SW 1271 (cell line): ENCODE measurements around the gene CCP110.
"Not testable (repeated sequence)": the region's sequence is repeated elsewhere in the genome, so short reads cannot be mapped to it uniquely, and the experiment has no call there.

Experiments used
- DNase-seq, 2 experiments: peaks; one replicate each; lab custom pipeline; 2025; lab: John Stamatoyannopoulos, UW

The CCP110 gene

DNA sequence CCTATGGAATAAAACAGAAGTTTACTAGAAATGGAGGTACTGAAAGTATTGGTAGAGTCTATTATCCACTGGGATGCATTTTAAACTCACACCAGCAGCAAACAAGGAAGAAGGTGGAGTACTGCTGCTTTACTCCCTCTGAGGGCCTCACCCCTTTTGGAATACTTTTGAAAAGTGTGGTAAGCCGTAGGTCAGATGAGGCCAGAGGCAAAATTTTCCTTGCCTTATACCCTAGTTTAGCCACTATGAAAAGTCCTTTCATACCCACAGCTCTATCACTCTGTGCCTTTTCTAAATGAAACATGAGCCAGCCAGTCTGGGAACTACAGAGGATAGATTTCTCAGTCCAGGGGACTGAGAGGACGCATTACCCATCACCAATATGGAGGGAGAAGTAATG, 15.9 kb upstream of the CCP110 start:
- no peak for DNase-seq

DNA sequence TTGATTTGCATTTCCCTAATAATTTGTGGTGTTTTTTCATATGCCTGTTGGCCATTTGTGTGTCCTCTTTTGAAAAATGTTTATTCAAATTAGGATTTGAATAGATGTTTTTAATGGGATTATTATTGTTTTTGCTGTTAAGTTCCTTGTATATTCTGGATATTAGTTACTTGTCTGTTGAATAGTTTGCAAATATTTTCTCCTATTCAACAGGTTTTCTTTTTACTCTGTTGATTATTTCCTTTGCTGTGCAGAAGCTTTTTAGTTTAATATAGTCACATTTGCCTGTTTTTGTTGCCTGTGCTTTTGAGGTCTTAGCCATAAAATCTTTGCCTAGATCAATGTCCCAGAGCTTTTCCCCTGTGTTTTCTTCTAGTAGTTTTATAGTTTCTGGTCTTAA, 11.4 kb upstream of the CCP110 start:
- no peak for DNase-seq

DNA sequence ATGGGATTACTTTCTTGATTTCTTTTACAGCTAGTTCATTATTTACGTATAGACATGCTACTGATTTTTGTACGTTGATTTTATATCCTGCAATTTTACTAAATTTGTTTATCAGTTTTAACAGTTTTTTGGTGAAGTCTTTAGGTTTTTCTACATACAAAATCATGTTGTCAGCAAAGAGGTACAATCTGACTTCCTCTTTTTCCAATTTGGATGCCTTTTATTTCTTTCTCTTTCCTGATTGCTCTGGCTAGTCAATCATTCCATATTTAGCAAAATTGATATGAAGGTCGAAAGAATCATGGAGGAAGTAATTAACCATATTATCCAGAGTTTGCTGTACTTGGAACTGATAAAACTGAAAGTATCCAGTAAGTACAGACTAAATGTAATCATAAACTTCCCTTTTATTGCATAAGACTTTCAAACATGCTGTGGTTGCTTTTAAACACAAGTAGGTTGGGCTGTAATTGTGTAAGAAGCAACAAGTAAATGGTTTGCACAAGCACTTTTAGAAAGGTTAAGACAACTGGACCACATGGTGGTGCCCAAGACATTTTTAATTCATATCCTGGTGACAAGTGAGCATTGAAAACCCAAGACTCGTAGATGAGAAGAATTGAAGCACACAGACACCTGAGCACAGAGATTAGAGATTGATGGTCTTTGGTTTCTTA, 10.2 kb upstream of the CCP110 start:
- DNase-seq, result no peak

DNA sequence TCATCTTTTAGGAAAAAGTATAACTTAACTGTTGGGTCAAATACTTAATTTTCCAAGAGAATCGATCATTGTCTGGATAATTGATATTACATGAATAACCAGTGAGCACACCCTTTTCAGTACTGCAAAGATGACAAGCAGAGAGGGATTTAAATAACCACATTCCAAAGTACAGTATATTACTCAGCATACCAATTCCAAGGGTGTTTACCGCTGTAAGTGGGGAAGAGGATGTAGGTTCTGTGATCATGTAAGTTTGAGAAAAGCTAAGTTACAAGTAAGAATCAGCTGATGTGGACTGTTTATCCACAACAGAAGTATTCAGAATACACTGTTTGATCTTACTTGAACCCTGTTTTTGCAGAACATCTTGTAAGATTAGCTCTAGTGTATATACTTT, 8.0 kb upstream of the CCP110 start:
- no peak for DNase-seq

DNA sequence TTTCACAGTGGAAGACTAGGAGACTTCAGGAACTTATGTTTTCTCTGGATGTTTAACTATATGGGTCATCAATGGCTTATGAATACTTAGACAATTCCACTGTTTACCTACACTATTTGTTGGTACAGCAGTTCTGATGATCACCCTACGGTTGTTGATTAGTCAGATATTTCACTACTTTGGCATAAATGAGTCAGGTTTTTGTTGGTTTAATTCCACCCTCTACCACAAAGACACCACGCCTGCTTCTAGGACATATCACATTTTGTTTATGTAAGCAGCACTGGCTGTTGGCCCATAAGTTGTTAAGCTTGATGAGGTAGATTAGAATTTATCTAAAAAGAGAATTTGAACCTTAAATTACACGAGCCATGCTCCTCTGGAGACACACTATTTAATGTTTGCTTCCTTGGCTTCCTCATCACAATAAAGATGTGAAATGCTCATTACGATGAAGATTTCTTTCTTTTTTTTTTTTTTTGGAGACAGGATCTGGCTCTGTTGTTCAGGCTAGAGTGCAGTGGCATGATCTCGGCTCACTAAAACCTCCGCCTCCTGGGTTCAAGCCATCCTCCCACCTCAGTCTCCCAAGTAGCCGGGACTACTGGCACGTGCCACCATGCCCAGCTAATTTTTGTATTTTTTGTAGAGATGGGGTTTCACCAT, 6.2 kb upstream of the CCP110 start:
- no peak for DNase-seq

DNA sequence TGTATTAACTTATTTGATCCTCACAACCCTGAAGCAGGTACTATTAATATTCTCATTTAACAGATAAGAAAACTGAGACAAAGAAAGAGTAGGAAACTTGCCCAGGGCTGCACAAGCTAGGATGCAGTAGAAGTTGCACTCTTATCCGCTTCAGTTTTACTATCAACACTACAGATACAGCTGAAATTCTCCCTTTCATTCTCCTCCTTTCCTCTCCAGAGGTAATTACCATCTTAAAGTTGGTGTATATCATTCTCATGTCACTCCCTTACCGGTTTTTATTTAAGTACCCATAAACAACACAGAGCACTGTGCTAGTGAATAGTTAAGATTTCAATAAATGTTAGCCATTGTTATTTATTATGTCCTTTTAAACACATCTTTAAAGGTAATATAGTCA, 5.4 kb upstream of the CCP110 start:
- DNase-seq, result no peak

DNA sequence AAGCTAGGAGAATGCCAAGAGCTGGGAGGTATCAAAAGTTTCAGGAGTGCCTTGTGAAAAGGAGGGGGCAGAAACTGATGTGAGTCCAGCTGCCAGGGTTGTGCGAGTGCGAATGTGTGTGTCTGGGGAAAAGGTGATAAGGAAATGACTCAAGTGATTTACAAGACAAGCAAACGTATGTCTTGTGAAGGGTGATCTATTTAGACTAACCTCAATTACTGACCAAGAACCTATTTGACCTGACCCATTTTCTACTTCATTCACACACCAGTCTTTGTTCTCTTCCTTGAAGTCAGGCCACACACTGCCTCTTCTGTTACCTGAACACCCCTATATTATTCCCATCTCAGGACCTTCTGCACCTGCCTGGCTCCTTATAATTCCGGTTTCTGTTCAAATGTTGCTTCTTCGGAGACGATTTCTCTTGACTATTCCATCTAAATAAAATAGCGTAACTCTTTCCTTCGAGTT, 2.8 kb upstream of the CCP110 start:
- DNase-seq, result peak in 1 of 2 experiments; percentile 11

DNA sequence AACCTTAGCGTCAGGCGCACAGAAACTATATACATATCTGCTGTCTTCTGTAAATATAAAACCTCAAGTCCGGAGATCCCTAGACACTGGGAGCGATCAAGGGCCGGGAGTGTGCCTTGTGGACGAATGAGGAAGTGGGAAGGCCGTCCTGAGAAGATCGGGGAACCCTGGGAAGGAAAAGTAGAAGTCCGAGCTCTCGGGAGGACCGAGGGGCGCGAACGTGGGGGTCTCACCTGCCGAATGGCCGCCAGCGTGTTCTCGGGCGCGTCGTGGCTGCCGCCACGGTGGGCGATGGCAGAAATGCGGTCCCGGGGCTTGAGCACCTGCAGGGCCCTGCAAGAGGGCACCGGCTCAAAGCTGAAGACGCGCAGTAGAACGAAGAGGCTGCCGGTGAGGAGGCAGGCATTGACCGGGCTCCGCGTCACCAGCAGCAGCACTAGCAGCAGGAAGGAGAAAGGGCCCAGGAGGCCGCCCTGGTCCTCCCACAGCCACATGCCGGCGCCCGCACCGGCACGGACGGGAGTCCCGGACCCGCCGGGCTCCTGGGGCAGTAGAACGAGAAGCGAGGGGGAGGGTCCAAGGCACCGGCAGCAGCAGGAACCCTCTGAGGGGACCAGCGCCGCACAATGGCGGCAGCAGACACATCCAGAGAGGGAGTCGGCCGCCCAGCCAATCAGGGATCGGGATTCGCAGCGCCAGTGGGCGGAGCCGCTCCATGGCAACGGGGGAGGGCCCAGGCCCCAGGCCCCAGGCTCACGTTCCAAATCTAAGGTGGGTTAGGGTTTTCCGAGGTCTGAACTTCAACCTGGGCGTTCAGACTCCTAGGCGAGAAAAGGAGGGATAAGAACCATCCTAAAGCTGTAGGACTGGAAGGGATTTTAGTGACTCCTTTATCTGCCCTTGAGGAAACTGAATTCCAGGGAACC, 2.0 kb upstream of the CCP110 start, which contains the start of gene GDE1:
GDE1 (minus strand) TSS at position 628 of the 926 bp plus-strand sequence; CDS start at position 494, 134 bp downstream.
- peak; percentile 52 to 77 for DNase-seq

DNA sequence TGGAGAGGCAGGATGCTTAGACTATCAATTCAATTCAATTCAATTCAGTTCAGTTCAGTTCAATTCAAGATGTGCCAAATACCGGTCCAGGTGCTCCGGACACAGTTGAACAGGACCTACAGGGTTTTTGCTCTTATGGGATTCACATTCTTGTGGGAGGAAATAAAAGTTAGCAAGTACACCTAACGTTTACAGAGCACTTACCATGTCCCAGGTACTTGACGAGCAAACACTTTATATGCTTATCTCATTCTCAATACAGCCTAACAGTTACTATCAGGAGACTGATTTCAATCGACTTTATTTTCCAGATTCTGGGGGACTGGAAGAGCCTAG, 1.4 kb upstream of the CCP110 start:
- no peak for DNase-seq

DNA sequence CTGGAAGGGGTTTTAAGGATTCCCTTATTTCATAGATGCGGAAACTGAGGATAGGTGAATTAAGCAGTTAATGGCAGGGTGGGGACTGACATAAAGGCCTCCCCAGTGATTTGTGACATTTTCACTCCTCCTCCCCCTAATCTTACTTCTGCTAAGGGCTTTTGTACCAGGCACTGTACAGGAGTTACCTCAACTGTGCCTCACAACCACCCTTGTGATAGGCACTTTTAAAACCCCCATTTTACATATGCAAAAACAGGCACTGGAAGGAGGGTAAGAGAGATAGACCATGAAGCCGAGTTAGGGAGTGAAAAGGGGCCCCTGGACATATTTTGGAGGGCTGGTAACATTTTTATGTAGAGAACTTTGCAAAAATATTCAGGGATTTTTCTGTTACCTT, 982 bp upstream of the CCP110 start:
- DNase-seq, result no peak

DNA sequence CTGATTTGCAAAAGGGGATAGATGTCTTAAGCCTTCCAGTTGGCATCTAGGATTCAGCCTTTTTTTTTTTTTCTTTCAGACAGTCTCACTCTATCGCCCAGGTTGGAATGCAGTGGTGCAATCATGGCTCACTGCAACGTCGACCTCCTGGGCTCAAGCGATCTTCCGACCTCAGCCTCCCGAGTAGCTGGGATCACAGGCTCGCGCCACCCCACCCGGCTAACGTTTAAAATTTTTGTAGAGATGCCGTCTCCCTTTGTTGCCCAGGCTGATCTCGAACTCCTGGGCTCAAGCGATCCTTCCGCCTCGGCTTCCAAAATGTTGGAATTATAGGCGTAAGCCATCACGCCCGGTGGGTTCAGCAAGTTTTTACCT, 571 bp upstream of the CCP110 start:
- no peak for DNase-seq

DNA sequence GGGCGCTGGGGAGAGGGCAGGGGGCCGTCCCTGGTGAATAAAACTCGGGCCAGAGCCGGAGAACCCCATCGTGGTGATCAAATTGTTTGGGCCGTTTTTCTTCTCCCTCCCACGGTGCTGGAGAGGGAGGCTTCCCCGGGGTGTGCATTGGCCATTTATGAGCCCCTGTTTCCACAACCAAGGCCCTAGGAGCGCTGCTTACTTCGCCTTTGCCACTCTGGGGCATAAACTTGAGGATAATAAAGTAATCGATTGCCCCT, 544 bp downstream of the CCP110 start:
- DNase-seq, result no peak

DNA sequence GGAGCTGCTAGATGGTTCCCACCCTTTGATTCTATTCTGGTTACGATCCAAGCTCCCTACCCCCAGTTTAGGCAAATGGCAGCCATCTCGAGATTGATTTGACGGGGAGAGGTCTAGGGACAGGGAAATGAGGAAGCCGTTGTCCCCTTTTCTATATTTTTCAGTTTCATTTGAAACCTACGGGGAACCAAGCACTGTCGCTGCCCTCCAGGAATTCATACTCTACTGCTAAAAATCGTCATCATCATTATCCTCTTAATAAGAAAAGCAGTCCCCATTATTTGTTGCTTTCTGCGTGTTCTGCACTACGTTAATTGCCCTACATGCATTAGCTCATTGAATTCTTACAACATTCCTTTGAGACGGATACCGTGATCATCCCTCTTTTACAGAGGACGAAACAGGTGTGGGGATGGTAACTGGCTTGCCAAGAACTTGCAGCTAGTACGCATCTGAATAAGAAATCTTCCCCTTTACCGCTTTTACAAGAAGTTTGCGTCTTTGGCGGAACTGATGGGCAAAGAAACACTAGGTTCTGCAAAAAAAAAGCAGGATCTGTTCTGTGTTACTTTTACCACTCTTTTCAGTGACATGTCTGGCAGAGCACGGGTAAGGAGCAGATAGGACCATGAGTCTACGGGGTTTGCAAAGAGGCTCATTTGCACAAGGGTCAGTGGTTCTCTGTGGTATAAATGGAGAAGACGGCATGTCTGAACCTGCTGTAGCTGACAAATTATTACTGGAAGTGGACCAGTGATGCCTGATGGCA, 1.1 kb downstream of the CCP110 start:
- DNase-seq, result no peak

DNA sequence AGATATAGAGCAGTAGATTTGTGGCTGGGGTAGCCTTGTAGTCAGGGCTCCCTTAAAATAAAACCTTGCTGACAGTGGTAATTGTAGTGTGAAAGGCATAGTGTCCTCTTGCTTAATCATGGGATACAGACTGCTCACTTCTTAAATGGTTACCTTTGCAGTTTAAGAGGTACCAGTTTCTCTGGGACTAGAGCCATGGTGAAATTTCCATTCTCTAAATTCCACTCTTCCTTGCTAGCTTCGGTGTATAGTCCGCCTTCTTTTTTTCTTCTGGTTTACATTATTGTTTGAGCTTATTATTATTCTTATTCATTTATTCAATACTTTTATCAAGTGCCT, 1.6 kb downstream of the CCP110 start:
- DNase-seq, result no peak

DNA sequence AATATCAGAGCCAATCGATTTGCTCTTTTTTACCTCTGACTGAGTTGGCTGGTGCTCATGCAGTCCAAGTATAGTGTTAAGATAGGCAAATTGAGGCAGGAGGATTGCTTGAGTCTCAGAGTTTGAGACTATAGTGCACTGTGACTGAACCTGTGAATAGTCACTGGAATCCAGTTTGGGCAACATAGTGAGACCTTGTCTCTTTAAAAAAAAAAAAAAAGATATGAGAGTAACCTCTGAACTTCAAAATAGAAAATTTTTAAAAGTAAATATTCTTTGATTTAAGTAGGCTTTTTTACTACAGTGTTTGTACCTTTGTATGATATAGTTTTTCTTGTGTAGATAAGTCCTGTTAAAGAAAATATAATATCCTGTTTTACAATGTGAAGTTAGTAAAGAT, 3.4 kb downstream of the CCP110 start:
- DNase-seq, result no peak

DNA sequence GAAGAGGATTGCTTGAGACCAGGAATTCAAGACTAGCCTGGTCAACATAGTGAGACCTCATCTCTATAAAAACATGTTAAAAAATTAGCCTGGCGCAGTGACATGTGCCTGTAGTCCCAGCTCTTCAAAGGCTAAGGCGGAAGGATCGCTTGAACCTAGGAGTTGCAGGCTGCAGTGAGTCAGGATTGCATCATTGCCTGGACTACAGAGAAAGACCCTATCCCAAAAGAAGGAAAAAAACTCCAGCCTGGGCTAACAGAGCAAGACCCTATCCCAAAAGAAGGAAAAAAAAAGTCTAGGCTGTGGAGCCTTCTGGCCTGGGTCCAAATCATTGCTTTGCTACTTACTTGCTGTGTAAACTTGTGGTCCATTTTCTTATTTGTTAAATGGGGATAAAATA, 4.9 kb downstream of the CCP110 start:
- DNase-seq, result no peak

DNA sequence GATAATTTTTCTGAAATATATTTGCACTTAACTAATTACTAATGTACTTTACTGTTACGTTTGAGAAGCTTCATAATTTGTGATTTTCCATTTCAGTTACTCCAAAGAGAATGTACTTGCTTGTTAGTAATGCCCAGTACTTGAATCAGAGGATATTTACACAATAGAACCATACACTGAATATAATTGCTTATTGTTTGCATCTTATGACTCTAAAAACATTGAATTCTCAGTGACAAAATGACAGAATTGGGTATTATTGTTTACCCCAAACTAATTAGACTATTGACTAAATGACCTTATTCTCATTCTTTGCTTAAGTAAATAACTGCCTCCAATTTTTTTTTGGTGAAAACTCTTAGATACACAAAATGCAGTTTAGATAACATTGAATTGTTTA, 8.9 kb downstream of the CCP110 start:
- DNase-seq, result no peak

DNA sequence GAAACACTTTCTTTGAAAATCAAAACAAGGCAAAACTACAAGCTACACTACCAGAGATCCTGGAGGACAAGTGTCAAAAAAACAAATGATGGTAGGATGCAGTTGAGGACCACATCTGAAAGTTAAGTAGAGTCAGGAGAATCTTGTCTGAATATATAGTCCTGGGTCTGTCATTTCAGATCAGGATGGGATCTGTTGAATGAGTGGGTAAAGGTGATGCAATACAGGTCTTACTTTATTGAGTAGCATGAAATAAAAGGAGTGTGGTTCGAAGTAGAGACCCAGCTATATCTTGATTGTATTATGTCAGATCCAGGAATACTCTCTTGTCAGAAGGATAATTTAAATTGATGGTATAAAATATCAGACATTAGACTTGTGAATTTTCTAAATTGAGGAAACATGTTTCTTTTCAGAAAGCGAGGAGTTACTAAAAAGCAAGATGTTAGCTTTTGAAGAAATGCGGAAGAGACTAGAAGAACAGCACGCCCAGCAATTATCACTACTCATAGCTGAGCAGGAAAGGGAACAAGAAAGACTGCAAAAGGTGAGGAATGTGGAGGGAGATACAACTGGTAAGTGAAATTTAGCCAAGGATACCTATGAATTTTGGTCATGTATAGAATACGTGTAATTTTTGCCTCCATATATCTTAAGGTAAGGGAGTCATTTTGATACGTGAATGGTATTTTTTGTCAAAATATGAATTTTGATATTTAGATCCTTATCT, 16.7 kb downstream of the CCP110 start:
- DNase-seq, result no peak

DNA sequence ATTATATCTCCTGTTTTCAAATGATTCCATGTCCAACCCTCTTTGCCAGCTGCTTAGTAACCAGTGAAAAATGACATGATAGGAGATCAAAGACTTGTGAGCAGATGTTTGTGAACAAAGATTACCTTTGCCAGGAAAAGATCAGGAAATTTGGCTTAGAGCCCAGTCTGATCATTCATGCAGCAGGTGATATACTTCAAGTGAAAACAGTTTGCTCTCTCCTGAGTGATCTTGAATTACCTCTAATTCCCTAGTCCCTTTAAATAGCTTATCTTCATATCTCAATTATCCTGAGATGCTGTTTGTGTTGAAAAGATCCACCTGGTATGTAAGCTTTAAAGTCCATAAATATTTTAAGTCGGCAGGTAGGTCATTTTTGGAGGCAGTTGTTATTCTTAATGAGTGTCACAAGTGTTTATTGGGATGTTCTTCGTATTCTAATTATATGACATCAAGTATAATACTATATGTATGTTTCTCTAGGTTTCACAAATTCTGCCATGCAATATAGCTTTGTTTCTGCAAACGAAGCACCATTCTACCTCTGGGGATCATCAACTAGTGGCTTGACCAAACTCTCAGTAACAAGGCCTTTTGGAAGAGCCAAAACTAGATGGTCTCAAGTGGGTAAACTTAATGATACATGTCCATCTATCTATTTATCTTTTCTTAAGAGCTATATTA, 18.5 kb downstream of the CCP110 start:
- DNase-seq, result no peak

DNA sequence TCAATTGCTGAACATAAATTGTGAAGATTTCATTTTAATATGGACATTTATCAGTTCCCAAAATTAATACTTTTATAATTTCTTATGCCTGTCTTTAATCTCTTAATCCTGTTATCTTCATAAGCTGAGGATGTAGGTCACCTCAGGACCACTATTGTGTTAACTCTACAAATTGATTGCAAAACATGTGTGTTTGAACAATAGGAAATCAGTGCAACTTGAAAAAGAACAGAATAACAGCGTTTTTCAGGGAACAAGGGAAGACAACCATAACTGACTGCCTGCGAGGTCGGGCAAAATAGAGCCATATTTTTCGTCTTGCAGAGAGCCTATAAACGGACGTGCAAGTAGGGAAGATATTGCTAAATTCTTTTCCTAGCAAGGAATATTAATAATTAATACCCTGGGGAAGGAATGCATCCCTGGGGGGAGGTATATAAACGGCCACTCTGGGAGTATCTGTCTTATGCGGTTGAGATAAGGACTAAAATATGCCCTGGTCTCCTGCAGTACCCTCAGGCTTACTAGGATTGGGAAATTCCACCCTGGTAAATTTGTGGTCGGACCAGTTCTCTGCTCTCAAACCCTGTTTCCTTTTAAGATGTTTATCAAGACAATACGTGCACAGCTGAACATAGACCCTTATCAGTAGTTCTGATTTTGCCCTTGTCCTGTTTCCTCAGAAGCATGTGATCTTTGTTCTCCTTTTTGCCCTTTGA, 19.7 kb downstream of the CCP110 start:
- DNase-seq, result not testable (repeated sequence)

DNA sequence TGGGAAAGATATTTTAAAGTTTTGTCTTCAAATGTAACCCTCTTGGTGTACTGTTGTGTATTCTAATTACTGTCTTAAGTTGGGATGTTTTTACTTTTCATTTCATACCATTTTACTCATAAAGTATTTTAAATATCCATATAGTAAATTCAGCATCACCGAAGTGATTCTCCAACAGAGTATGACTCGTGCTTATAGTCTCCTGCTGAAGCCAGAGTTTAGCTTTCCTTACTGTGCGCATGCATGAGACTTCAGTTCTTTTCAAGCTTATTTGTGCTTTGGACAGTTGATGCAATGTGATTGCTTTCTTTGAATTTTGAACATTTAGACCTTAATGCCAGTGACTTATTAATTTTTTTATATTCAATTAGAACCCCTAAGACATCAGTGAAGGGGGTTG, 24.4 kb downstream of the CCP110 start:
- no peak for DNase-seq
